Neuronal stem cell (in vitro differentiated cells): ENCODE results near the gene ADK.

Experiments
- DNase-seq: peaks from one replicate; pipeline ENCODE4 v3.0.0-alpha.2; 2013; ENCODE audit warnings: low spot score
- H2AFZ ChIP-seq: one replicate; pipeline ENCODE4 v1.6.1; 2013; ENCODE audit warnings: mild to moderate bottlenecking, low read length, inconsistent platforms
- H2AK5ac ChIP-seq: 2 replicates; pipeline ENCODE4 v1.6.1; 2013; ENCODE audit warnings: low read depth, mild to moderate bottlenecking, inconsistent platforms, low read length, moderate library complexity, mixed read lengths
- H2BK120ac ChIP-seq: 2 replicates; pipeline ENCODE4 v1.6.1; 2013; ENCODE audit warnings: low read depth, mild to moderate bottlenecking, inconsistent platforms, low read length, moderate library complexity, mixed read lengths
- H2BK12ac ChIP-seq: one replicate; pipeline ENCODE4 v1.6.1; 2013; ENCODE audit warnings: low read length, inconsistent platforms
- H2BK15ac ChIP-seq: 2 replicates; pipeline ENCODE4 v1.6.1; 2013; ENCODE audit warnings: mild to moderate bottlenecking, low read length, inconsistent platforms, mixed read lengths
- H2BK5ac ChIP-seq: one replicate; pipeline ENCODE4 v1.6.1; 2013; ENCODE audit warnings: inconsistent platforms, mild to moderate bottlenecking, low read length, moderate library complexity
- H3K14ac ChIP-seq: one replicate; pipeline ENCODE4 v1.6.1; 2013; ENCODE audit warnings: low read length, inconsistent platforms
- H3K18ac ChIP-seq: 2 replicates; pipeline ENCODE4 v1.6.1; 2013; ENCODE audit warnings: low read length, inconsistent platforms
- H3K23ac ChIP-seq: 2 replicates; pipeline ENCODE4 v1.6.1; 2013; ENCODE audit warnings: low read depth, mild to moderate bottlenecking, mixed read lengths, low read length, inconsistent platforms; ENCODE audit not compliant: poor library complexity
- H3K27ac ChIP-seq: replicated peaks from 3 replicates; pipeline ENCODE4 v1.5.1; 2013; ENCODE audit warnings: low read length, inconsistent platforms
- H3K27me3 ChIP-seq, 3 experiments: 2 replicates each; pipeline ENCODE4 v1.6.1; 2013; ENCODE audit warnings: low read length in 3 of 3, mild to moderate bottlenecking in 2 of 3, inconsistent platforms in 1 of 3, low read depth in 1 of 3, mixed read lengths in 1 of 3, moderate library complexity in 1 of 3; ENCODE audit not compliant: control insufficient read depth in 3 of 3, insufficient read depth in 3 of 3
- H3K36me3 ChIP-seq, 2 donors: replicated peaks in 1 of 2; 2 replicates each; pipeline ENCODE4 v1.6.1; 2013; ENCODE audit warnings: low read length in 2 of 2; ENCODE audit not compliant: control insufficient read depth in 2 of 2, insufficient read depth in 2 of 2
- H3K4ac ChIP-seq: 2 replicates; pipeline ENCODE4 v1.6.1; 2013; ENCODE audit warnings: inconsistent platforms, mild to moderate bottlenecking, low read length, moderate library complexity
- H3K4me1 ChIP-seq, 2 donors: 1 replicate in 1 of 2; 2 replicates in 1 of 2; pipeline ENCODE4 v1.6.1; 2013; ENCODE audit warnings: low read length in 2 of 2, low read depth in 1 of 2; ENCODE audit not compliant: control insufficient read depth in 2 of 2, insufficient read depth in 1 of 2
- H3K4me2 ChIP-seq: one replicate; pipeline ENCODE4 v1.6.1; 2013; ENCODE audit warnings: mild to moderate bottlenecking, low read length, inconsistent platforms; ENCODE audit not compliant: insufficient read depth, poor library complexity, severe bottlenecking
- H3K4me3 ChIP-seq, 2 donors: 2 replicates each; pipeline ENCODE4 v1.5.1; 2013; ENCODE audit warnings: low read length in 2 of 2, mild to moderate bottlenecking in 2 of 2, inconsistent platforms in 1 of 2, moderate library complexity in 1 of 2
- H3K79me1 ChIP-seq: one replicate; pipeline ENCODE4 v1.6.1; 2013; ENCODE audit warnings: low read depth, mild to moderate bottlenecking, inconsistent platforms, low read length, moderate library complexity
- H3K9ac ChIP-seq: one replicate; pipeline ENCODE4 v1.6.1; 2013; ENCODE audit warnings: mild to moderate bottlenecking, low read depth, low read length, inconsistent platforms; ENCODE audit not compliant: poor library complexity
- H3K9me3 ChIP-seq, 2 donors: replicated peaks in 1 of 2; 2 replicates each; pipeline versions ENCODE3 to v1.6.1; 2013; ENCODE audit warnings: low read length in 2 of 2, mild to moderate bottlenecking in 2 of 2, inconsistent platforms in 1 of 2, low read depth in 1 of 2, mixed read lengths in 1 of 2, moderate library complexity in 1 of 2; ENCODE audit not compliant: control insufficient read depth in 2 of 2, insufficient read depth in 1 of 2
- H4K8ac ChIP-seq: one replicate; pipeline ENCODE4 v1.6.1; 2013; ENCODE audit warnings: low read depth, mild to moderate bottlenecking, inconsistent platforms, low read length, moderate library complexity
- H4K91ac ChIP-seq: one replicate; pipeline ENCODE4 v1.6.1; 2013; ENCODE audit warnings: low read length, low read depth, mild to moderate bottlenecking, inconsistent platforms; ENCODE audit not compliant: poor library complexity
- WGBS, 2 donors: extraction: QIAGEN DNeasy Blood & Tissue Kit; methylation state at CpG; one replicate each; pipeline ENCODE4 v1.1.7; 2013; ENCODE audit warnings: missing lambda C conversion rate in 2 of 2, mixed read lengths in 1 of 2; ENCODE audit not compliant: insufficient read length in 2 of 2, insufficient replicate concordance in 1 of 2; ENCODE audit errors: extremely low coverage in 2 of 2; 5-methylcytosine and 5-hydroxymethylcytosine counted together

Gene ADK

GRCh38 chr10:74502963-74503608, 352.1 kb downstream of the ADK start:
- no peak overlapping the region for H3K9ac ChIP-seq
- H3K79me1 ChIP-seq, result no peaks in the 10 kb centered on the region
- H2AK5ac ChIP-seq, result no peak overlapping the region
- H3K4me3 ChIP-seq, result no peak overlapping the region
- peaks cover 0 to 13% of the 10 kb centered on the region in 2 donors for H3K9me3 ChIP-seq
- no peak overlapping the region for H2BK15ac ChIP-seq
- no peaks in the 10 kb centered on the region for H3K4me1 ChIP-seq
- H3K4ac ChIP-seq, result no peak overlapping the region
- no peak overlapping the region for H2BK120ac ChIP-seq
- no peak overlapping the region for H3K27ac ChIP-seq
- no peak for DNase-seq
- no peak overlapping the region for H3K14ac ChIP-seq
- H4K8ac ChIP-seq, result no peak overlapping the region
- no peak overlapping the region for H4K91ac ChIP-seq
- no peak overlapping the region for H3K23ac ChIP-seq
- H3K4me2 ChIP-seq, result no peak overlapping the region
- no peak overlapping the region for H3K18ac ChIP-seq
- H3K36me3 ChIP-seq, result no peaks in the 10 kb centered on the region
- no peaks in the 10 kb centered on the region for H3K27me3 ChIP-seq
- no peak overlapping the region for H2BK5ac ChIP-seq
- H2BK12ac ChIP-seq, result no peak overlapping the region
- no peak overlapping the region for H2AFZ ChIP-seq
- WGBS, 2 donors, result no CpG with 5 or more reads among the region's 1 CpG

GRCh38 chr10:74507951-74508350, 356.9 kb downstream of the ADK start:
- H3K9ac ChIP-seq, result no peak overlapping the region
- no peak overlapping the region for H2AK5ac ChIP-seq
- no CpG with 5 or more reads among the region's 1 CpG for WGBS, 2 donors

DNA sequence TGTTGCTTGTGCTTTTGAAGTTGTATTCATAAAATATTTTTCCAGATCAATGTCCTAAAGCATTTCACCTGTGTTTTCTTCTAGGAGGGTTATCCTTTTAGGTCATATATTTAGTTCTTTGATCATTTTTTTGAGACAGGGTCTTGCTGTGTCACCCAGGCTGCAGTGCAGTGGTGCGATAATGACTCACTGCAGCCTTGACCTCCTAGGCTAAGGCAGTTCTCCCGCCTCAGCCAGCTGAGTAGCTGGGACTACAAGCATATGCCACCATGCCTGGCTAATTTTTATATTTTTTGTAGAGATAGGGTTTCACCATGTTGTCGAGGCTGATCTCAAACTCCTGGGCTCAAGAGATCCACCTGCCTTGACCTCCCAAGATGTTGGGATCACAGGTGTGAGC, 359.6 kb downstream of the ADK start:
- no peak overlapping the region for H4K91ac ChIP-seq
- no peak overlapping the region for H3K4me2 ChIP-seq
- no peak overlapping the region for H3K9ac ChIP-seq
- H2AK5ac ChIP-seq, result no peak overlapping the region
- no peak overlapping the region for H2BK5ac ChIP-seq
- H4K8ac ChIP-seq, result no peak overlapping the region
- no peaks in the 10 kb centered on the region for H3K27me3 ChIP-seq
- no peak overlapping the region for H2BK15ac ChIP-seq
- H3K14ac ChIP-seq, result no peak overlapping the region
- H3K4me1 ChIP-seq, result no peaks in the 10 kb centered on the region
- H3K4ac ChIP-seq, result no peak overlapping the region
- H3K79me1 ChIP-seq, result no peaks in the 10 kb centered on the region
- H3K9me3 ChIP-seq, result peaks cover 4 to 31% of the 10 kb centered on the region in 2 donors
- no CpG with 5 or more reads among the region's 3 CpGs for WGBS, 2 donors
- no peak overlapping the region for H3K27ac ChIP-seq
- no peak overlapping the region for H2AFZ ChIP-seq
- no peak overlapping the region for H3K23ac ChIP-seq
- H3K18ac ChIP-seq, result no peak overlapping the region
- H3K4me3 ChIP-seq, result no peak overlapping the region
- H2BK12ac ChIP-seq, result no peak overlapping the region
- H2BK120ac ChIP-seq, result no peak overlapping the region
- H3K36me3 ChIP-seq, result no peaks in the 10 kb centered on the region
- DNase-seq, result no peak

More at GRCh38 chr10:74507951-74508350, 356.9 kb downstream of the ADK start:
- no peaks in the 10 kb centered on the region for H3K4me1 ChIP-seq
- no peak overlapping the region for H2BK12ac ChIP-seq
- no peak for DNase-seq
- H2BK5ac ChIP-seq, result no peak overlapping the region
- no peaks in the 10 kb centered on the region for H3K36me3 ChIP-seq
- H3K79me1 ChIP-seq, result no peaks in the 10 kb centered on the region
- H3K4me2 ChIP-seq, result no peak overlapping the region
- peaks cover 2 to 23% of the 10 kb centered on the region in 2 donors for H3K9me3 ChIP-seq
- no peak overlapping the region for H3K18ac ChIP-seq
- H3K4ac ChIP-seq, result no peak overlapping the region
- H3K27me3 ChIP-seq, result no peaks in the 10 kb centered on the region
- no peak overlapping the region for H3K27ac ChIP-seq
- H2BK15ac ChIP-seq, result no peak overlapping the region
- H2AFZ ChIP-seq, result no peak overlapping the region
- H2BK120ac ChIP-seq, result no peak overlapping the region
- H3K4me3 ChIP-seq, result no peak overlapping the region
- H3K14ac ChIP-seq, result no peak overlapping the region
- no peak overlapping the region for H3K23ac ChIP-seq
- H4K8ac ChIP-seq, result no peak overlapping the region
- H4K91ac ChIP-seq, result no peak overlapping the region

DNA sequence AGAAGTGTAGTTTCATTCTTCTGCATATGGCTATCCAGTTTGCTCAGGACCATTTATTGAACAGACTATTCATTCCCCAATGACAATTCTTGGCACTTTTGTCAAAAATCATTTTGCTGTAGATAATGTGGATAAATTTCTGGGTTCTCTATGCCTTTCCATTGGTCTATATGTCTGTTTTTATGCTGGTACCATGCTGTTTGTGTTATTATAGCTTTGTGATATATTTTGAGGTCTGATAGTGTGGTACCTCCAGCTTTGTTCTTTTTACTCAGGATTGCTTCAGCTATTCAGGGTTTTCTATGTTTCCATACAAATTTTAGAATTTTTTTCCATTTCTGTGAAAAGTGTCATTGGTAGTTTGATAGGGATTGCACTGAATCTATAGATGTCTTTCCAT, 360.0 kb downstream of the ADK start:
- no peak overlapping the region for H3K4me3 ChIP-seq
- H3K14ac ChIP-seq, result no peak overlapping the region
- H3K23ac ChIP-seq, result no peak overlapping the region
- H3K4ac ChIP-seq, result no peak overlapping the region
- H3K18ac ChIP-seq, result no peak overlapping the region
- DNase-seq, result no peak
- H3K4me1 ChIP-seq, result no peaks in the 10 kb centered on the region
- no peak overlapping the region for H3K9ac ChIP-seq
- H2AFZ ChIP-seq, result no peak overlapping the region
- H4K8ac ChIP-seq, result no peak overlapping the region
- no peaks in the 10 kb centered on the region for H3K36me3 ChIP-seq
- no peak overlapping the region for H2BK5ac ChIP-seq
- no peak overlapping the region for H2BK12ac ChIP-seq
- no peak overlapping the region for H3K27ac ChIP-seq
- no peak overlapping the region for H4K91ac ChIP-seq
- H2BK15ac ChIP-seq, result no peak overlapping the region
- no peaks in the 10 kb centered on the region for H3K27me3 ChIP-seq
- no peak overlapping the region for H3K4me2 ChIP-seq
- no peaks in the 10 kb centered on the region for H3K79me1 ChIP-seq
- no peak overlapping the region for H2BK120ac ChIP-seq
- H3K9me3 ChIP-seq, result peaks cover 4 to 27% of the 10 kb centered on the region in 2 donors
- no peak overlapping the region for H2AK5ac ChIP-seq
